Epithelial cell of proximal tubule (primary cell): ENCODE results near the gene KCNQ1. TPM values are rescaled to one million over a fixed set of nuclear protein-coding genes. Genes with fewer than 3 reads are reported as not detected.
A peak's percentile ranks its signal among the peaks of the same experiment; 100 is the strongest.

Experiments
- DNase-seq: peaks from one replicate; pipeline ENCODE4 v3.0.0-alpha.2; 2011; ENCODE audit warnings: low read depth
- H3K4me3 ChIP-seq: 2 replicates; pipeline ENCODE4 v1.5.1; 2011; ENCODE audit warnings: low read depth, mild to moderate bottlenecking, low read length
- CTCF ChIP-seq: conservative IDR thresholded peaks from 2 replicates; pipeline ENCODE4 v1.5.1; 2012; ENCODE audit warnings: low read depth, mild to moderate bottlenecking, low read length
- total RNA-seq: library from RNA; depleted of rRNA; stranded (reverse); fragments of >200 nt; gene quantifications from 2 replicates; pipeline ENCODE4 v1.2.3, GENCODE V29; 2015

The KCNQ1 gene
- total RNA-seq, 1 donor from 2014 or later: 0.46 TPM

GRCh38 chr11:2789791-2790567 is 345.2 kb downstream of the KCNQ1 start:
- DNase-seq: no peak
- no peak overlapping the region for H3K4me3 ChIP-seq
- TF ChIP-seq CTCF: no peak

GRCh38 chr11:2790568-2790921 is 345.7 kb downstream of the KCNQ1 start:
- no peak for TF ChIP-seq CTCF
- no peak for DNase-seq

GRCh38 chr11:2791139-2791520 is 346.3 kb downstream of the KCNQ1 start:
- no peak for TF ChIP-seq CTCF
- H3K4me3 ChIP-seq: no peak overlapping the region
- no peak for DNase-seq

More at GRCh38 chr11:2790568-2790921, 345.7 kb downstream of the KCNQ1 start:
- no peak overlapping the region for H3K4me3 ChIP-seq

GRCh38 chr11:2791521-2792380 is 346.9 kb downstream of the KCNQ1 start:
- H3K4me3 ChIP-seq: peak overlapping the region; percentile 45
- DNase-seq: no peak
- no peak for TF ChIP-seq CTCF

GRCh38 chr11:2792381-2793250 is 347.8 kb downstream of the KCNQ1 start:
- no peak for DNase-seq
- TF ChIP-seq CTCF: no peak

GRCh38 chr11:2793701-2794045 is 348.9 kb downstream of the KCNQ1 start:
- no peak for TF ChIP-seq CTCF
- no peak for DNase-seq
- no peak overlapping the region for H3K4me3 ChIP-seq

More at GRCh38 chr11:2792381-2793250, 347.8 kb downstream of the KCNQ1 start:
- H3K4me3 ChIP-seq: no peak overlapping the region
